H9 (cell line): Measurements from ENCODE around the gene TAF4. TPM values are rescaled to one million over a fixed set of nuclear protein-coding genes. Genes with fewer than 3 reads are reported as not detected.

Experiments used
- DNase-seq: peaks from one replicate; pipeline ENCODE4 v3.0.0-alpha.2; 2017
- H2AFZ ChIP-seq: one replicate; pipeline ENCODE4 v1.6.1; 2013; ENCODE audit warnings: mild to moderate bottlenecking, low read length, control low read depth, moderate library complexity
- H2AK5ac ChIP-seq: 2 replicates; pipeline ENCODE4 v1.6.1; 2013; ENCODE audit warnings: low read length, control low read depth, mixed read lengths; ENCODE audit not compliant: insufficient read length
- H2BK120ac ChIP-seq: one replicate; pipeline ENCODE4 v1.6.1; 2013; ENCODE audit warnings: low read depth, mild to moderate bottlenecking, low read length, control low read depth, inconsistent platforms; ENCODE audit not compliant: poor library complexity, severe bottlenecking
- H2BK12ac ChIP-seq: 2 replicates; pipeline ENCODE4 v1.6.1; 2013; ENCODE audit warnings: low read length, control low read depth, mixed read lengths, low read depth; ENCODE audit not compliant: insufficient read length
- H2BK15ac ChIP-seq: 2 replicates; pipeline ENCODE4 v1.6.1; 2013; ENCODE audit warnings: low read depth, low read length, control low read depth
- H2BK20ac ChIP-seq: one replicate; pipeline ENCODE4 v1.6.1; 2013; ENCODE audit warnings: low read depth, mild to moderate bottlenecking, low read length, control low read depth, inconsistent platforms; ENCODE audit not compliant: poor library complexity, severe bottlenecking
- H2BK5ac ChIP-seq: 2 replicates; pipeline ENCODE4 v1.6.1; 2013; ENCODE audit warnings: low read length, control low read depth, mixed read lengths; ENCODE audit not compliant: insufficient read length
- H3K14ac ChIP-seq: 2 replicates; pipeline ENCODE4 v1.6.1; 2013; ENCODE audit warnings: low read length, control low read depth; ENCODE audit not compliant: insufficient read depth
- H3K18ac ChIP-seq: 2 replicates; pipeline ENCODE4 v1.6.1; 2013; ENCODE audit warnings: low read depth, mild to moderate bottlenecking, mixed read lengths, low read length, control low read depth; ENCODE audit not compliant: insufficient read length
- H3K23ac ChIP-seq: 2 replicates; pipeline ENCODE4 v1.6.1; 2013; ENCODE audit warnings: low read length, control low read depth, mixed read lengths, low read depth; ENCODE audit not compliant: insufficient read length
- H3K23me2 ChIP-seq: 2 replicates; pipeline ENCODE4 v1.6.1; 2013; ENCODE audit warnings: low read depth, mild to moderate bottlenecking, mixed read lengths, low read length, control low read depth; ENCODE audit not compliant: insufficient read length, poor library complexity, severe bottlenecking
- H3K27ac ChIP-seq: 2 replicates; pipeline ENCODE4 v1.5.1; 2013; ENCODE audit warnings: low read length, control low read depth, mixed read lengths, low read depth; ENCODE audit not compliant: insufficient read length
- H3K27me3 ChIP-seq: 2 replicates; pipeline ENCODE4 v1.6.1; 2013; ENCODE audit warnings: low read length, control low read depth, inconsistent platforms; ENCODE audit not compliant: insufficient read depth
- H3K4ac ChIP-seq: 2 replicates; pipeline ENCODE4 v1.6.1; 2013; ENCODE audit warnings: low read depth, mild to moderate bottlenecking, control low read depth, inconsistent platforms, low read length, moderate library complexity
- H3K4me1 ChIP-seq: 2 replicates; pipeline ENCODE4 v1.6.1; 2013; ENCODE audit warnings: low read length, control low read depth, inconsistent platforms; ENCODE audit not compliant: insufficient read depth
- H3K4me2 ChIP-seq: 2 replicates; pipeline ENCODE4 v1.6.1; 2013; ENCODE audit warnings: low read length, control low read depth, mixed read lengths; ENCODE audit not compliant: insufficient read length, insufficient read depth
- H3K56ac ChIP-seq: 2 replicates; pipeline ENCODE4 v1.6.1; 2013; ENCODE audit warnings: low read depth, mild to moderate bottlenecking, mixed read lengths, low read length, control low read depth; ENCODE audit not compliant: insufficient read length
- H3K79me1 ChIP-seq: 2 replicates; pipeline ENCODE4 v1.6.1; 2013; ENCODE audit warnings: low read depth, mild to moderate bottlenecking, moderate library complexity, low read length, control low read depth, inconsistent platforms; ENCODE audit not compliant: insufficient read depth, poor library complexity, severe bottlenecking
- H3K79me2 ChIP-seq: 2 replicates; pipeline ENCODE4 v1.6.1; 2013; ENCODE audit warnings: low read length, control low read depth, inconsistent platforms; ENCODE audit not compliant: insufficient read depth
- H3K9ac ChIP-seq: 2 replicates; pipeline ENCODE4 v1.6.1; 2013; ENCODE audit warnings: low read length, control low read depth, mixed read lengths; ENCODE audit not compliant: insufficient read length; ENCODE audit errors: extremely low read depth
- H3K9me3 ChIP-seq: one replicate; pipeline ENCODE4 v1.6.1; 2013; ENCODE audit warnings: low read depth, low read length, inconsistent platforms; ENCODE audit not compliant: control insufficient read depth
- H3T11ph ChIP-seq: one replicate; pipeline ENCODE4 v1.6.1; 2013; ENCODE audit warnings: mild to moderate bottlenecking, low read length, control low read depth, inconsistent platforms
- H4K20me1 ChIP-seq: one replicate; pipeline ENCODE4 v1.6.1; 2013; ENCODE audit not compliant: control insufficient read depth, insufficient read length, insufficient read depth
- H4K5ac ChIP-seq: 2 replicates; pipeline ENCODE4 v1.6.1; 2013; ENCODE audit warnings: low read depth, mild to moderate bottlenecking, mixed read lengths, low read length, control low read depth; ENCODE audit not compliant: insufficient read length
- H4K8ac ChIP-seq: replicated peaks from 2 replicates; pipeline ENCODE4 v1.6.1; 2013; ENCODE audit warnings: low read length, control low read depth, mixed read lengths, low read depth; ENCODE audit not compliant: insufficient read length
- H4K91ac ChIP-seq: 2 replicates; pipeline ENCODE4 v1.6.1; 2013; ENCODE audit warnings: low read depth, mild to moderate bottlenecking, moderate library complexity, mixed read lengths, low read length, control low read depth; ENCODE audit not compliant: insufficient read length
- H3K27ac Mint-ChIP-seq, 3 experiments: 2 replicates in 2 of 3; 3 replicates in 1 of 3; pipeline ENCODE4 v1.8.0; 2020 to 2021; ENCODE audit warnings: mixed read lengths in 3 of 3, mild to moderate bottlenecking in 1 of 3, moderate library complexity in 1 of 3
- H3K27me3 Mint-ChIP-seq: 2 replicates; pipeline ENCODE4 v1.8.0; 2021; ENCODE audit warnings: low read depth, mild to moderate bottlenecking, moderate library complexity, mixed read lengths
- H3K36me3 Mint-ChIP-seq, 3 experiments: 2 replicates in 2 of 3; 3 replicates in 1 of 3; pipeline ENCODE4 v1.8.0; 2020 to 2021; ENCODE audit warnings: low read depth in 3 of 3, mixed read lengths in 3 of 3; ENCODE audit not compliant: insufficient read depth in 1 of 3
- H3K4me1 Mint-ChIP-seq, 2 experiments: 2 replicates each; pipeline ENCODE4 v1.8.0; 2020; ENCODE audit warnings: mixed read lengths in 2 of 2
- H3K4me3 Mint-ChIP-seq, 2 experiments: 2 replicates in 1 of 2; 3 replicates in 1 of 2; pipeline ENCODE4 v1.8.0; 2020 to 2021; ENCODE audit warnings: mild to moderate bottlenecking in 2 of 2, mixed read lengths in 2 of 2, moderate library complexity in 1 of 2
- H3K9me3 Mint-ChIP-seq, 2 experiments: 2 replicates in 1 of 2; 3 replicates in 1 of 2; pipeline ENCODE4 v1.8.0; 2020; ENCODE audit warnings: mild to moderate bottlenecking in 2 of 2, mixed read lengths in 2 of 2, moderate library complexity in 1 of 2
- WGBS: extraction: QIAGEN DNeasy Blood & Tissue Kit; methylation state at CpG from one replicate; pipeline ENCODE4 v1.1.7; 2013; ENCODE audit warnings: missing lambda C conversion rate, low lambda C conversion rate, mixed read lengths; ENCODE audit not compliant: insufficient read length; ENCODE audit errors: extremely low coverage; 5-methylcytosine and 5-hydroxymethylcytosine counted together
- total RNA-seq: library from RNA; stranded (reverse); gene quantifications from 2 replicates; pipeline ENCODE4 v1.2.1, GENCODE V29; 2021
- TF ChIP-seq, protein P1 (sequence below): fragments of 200-600 bp; sonication (generic); conservative IDR thresholded peaks from 3 replicates; pipeline ENCODE4 v1.8.0; 2021; ENCODE audit warnings: antibody characterized with exemption, mild to moderate bottlenecking

The TAF4 gene
- total RNA-seq, 1 experiment from 2014 or later: 30.8 TPM

DNA sequence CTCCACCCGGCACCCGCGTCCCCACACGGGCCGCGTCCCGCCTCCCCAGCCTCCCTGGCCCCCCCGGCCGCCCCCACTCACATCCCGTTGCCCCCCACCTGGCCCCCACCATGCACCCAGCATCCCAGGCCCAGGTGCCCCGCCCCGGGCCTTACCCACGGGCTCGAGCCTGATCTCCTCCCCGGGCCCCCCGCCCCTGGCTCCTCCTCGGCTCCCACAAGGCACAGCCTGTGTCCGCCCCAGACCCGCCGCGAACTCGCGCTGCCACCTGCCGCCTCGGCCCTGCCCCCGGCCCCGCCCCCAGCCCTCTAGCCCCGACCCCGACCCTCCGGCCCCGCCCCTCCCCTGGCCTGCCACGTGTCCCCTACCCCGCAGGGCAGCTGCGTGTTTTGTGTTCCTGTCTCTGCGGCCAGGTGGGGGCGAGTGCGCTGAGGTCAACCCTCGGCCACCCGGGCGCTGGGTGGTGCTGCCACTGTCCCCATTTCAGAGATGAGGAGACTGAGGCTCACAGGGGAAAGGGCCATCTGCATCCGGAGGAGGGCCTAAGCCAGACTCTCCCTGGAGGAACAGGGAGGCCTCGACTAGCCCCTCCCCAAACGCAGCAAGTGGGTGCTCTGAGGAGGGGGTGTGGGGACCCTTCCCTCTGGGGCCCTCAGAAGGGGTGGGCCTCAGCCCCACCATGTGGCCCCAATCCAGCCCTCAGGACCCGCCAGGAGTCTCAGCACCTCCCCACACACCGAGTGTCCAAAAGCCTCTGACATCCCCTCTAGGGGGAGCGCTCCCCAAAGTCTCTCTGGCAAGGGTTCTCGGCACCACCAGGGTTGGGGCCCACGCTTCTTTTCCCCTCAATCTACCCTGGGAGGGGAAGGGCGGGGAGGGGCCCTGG, 99.8 kb downstream of the TAF4 start:
- Histone ChIP-seq H3K79me1 (no peaks in the 10 kb centered on the region), H2BK15ac (no peak overlapping the region), H3K27ac (no peak overlapping the region), H3K27me3 (no peaks in the 10 kb centered on the region), H4K5ac (no peak overlapping the region), H3K14ac (no peak overlapping the region), H2AK5ac (no peak overlapping the region), H3K18ac (no peak overlapping the region), H3K4ac (no peak overlapping the region), H3K56ac (no peak overlapping the region), H4K20me1 (no peaks in the 10 kb centered on the region), H3K9me3 (no peaks in the 10 kb centered on the region), H4K8ac (no peak overlapping the region), H4K91ac (no peak overlapping the region), H2BK5ac (no peak overlapping the region), H3K23me2 (no peaks in the 10 kb centered on the region), H2BK20ac (no peak overlapping the region), H2BK12ac (no peak overlapping the region), H3K9ac (no peak overlapping the region), H3K4me2 (no peak overlapping the region), H2AFZ (no peak overlapping the region), H3T11ph (no peak overlapping the region), H3K79me2 (no peaks in the 10 kb centered on the region), H3K23ac (no peak overlapping the region), H3K4me1 (no peaks in the 10 kb centered on the region), H2BK120ac (no peak overlapping the region)
- H3K27me3 Mint-ChIP-seq: no peaks in the 10 kb centered on the region; the same call in 1 of the 2 replicates
- no peak overlapping the region for H3K27ac Mint-ChIP-seq
- H3K4me3 Mint-ChIP-seq: no peak overlapping the region
- H3K4me1 Mint-ChIP-seq: peaks cover 2 to 28% of the 10 kb centered on the region in 2 experiments; a peak in 2 of 4 replicates
- H3K36me3 Mint-ChIP-seq: peaks cover 0 to 7% (median 0%) of the 10 kb centered on the region in 3 experiments; a peak in 4 of 7 replicates
- TF ChIP-seq, protein P1, sequence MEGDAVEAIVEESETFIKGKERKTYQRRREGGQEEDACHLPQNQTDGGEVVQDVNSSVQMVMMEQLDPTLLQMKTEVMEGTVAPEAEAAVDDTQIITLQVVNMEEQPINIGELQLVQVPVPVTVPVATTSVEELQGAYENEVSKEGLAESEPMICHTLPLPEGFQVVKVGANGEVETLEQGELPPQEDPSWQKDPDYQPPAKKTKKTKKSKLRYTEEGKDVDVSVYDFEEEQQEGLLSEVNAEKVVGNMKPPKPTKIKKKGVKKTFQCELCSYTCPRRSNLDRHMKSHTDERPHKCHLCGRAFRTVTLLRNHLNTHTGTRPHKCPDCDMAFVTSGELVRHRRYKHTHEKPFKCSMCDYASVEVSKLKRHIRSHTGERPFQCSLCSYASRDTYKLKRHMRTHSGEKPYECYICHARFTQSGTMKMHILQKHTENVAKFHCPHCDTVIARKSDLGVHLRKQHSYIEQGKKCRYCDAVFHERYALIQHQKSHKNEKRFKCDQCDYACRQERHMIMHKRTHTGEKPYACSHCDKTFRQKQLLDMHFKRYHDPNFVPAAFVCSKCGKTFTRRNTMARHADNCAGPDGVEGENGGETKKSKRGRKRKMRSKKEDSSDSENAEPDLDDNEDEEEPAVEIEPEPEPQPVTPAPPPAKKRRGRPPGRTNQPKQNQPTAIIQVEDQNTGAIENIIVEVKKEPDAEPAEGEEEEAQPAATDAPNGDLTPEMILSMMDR: peak; percentile 37; the same call in 1 of the 3 replicates
- no CpG with 5 or more reads among the region's 49 CpGs for WGBS
- DNase-seq: peak; percentile 71
- H3K9me3 Mint-ChIP-seq: no peaks in the 10 kb centered on the region; a peak in 1 of 5 replicates
